GM18858 (cell line): ENCODE data around the gene FAM168A.

Experiments
- ATAC-seq: cut with Tn5 transposase; IDR thresholded peaks from one replicate; pipeline ENCODE4 v1.9.1; 2021; ENCODE audit not compliant: unreplicated experiment

Gene FAM168A

GRCh38 chr11:73521621-73522020, 76.3 kb downstream of the FAM168A start:
- no peak for ATAC-seq

DNA sequence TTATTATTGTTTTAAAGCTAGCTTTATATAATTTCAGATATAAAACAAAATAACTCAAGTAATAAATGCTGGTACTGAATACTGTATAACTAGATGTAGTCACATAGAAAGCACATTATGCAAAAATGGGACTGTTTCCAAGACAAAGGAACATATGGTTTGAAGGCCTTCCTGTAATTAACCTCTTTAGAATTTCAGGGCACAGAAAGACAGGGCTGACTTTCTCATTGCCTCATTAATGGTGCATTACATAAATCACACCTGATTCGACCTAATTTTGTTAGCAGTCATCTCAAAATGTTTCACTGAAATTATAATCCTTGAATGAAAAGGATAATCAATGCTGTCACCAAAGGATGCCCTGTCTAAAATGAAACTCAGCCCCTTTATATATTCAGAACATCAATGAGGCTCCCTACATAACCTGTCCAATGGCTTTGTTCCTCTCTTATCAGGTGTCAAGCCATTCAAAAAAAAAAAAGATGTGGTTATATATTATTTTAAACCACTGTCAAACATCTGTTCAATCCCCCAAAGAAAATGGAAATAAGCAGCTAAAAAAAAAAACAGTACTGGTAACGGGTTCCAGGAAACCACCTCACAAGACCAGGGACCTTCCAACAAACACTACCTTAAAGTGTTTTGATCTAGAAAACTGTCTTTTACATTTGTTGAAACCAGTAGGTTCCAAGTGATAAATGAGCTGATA, 77.4 kb downstream of the FAM168A start:
- ATAC-seq = no peak

DNA sequence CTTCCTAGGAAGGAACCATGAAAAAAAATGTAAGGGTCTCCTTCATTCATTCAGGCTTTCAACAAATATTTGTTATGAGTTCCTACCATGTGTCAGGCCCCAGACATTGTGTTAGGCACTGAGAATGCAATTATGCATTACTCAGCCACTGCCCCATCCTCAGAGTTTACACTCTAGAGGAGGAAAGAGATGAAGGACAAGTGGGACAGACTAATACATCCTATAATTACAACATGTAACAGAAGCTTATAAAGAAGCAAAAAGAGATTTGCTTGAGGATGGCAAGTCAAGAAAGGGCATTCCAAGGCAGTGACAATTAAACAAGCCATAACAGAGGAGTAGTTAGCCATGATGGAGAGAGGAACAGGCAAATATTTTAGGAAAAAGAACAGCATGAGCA, 78.6 kb downstream of the FAM168A start:
- ATAC-seq = no peak

- no peak for ATAC-seq
These were observed 79.7 kb downstream of the FAM168A start for GRCh38 chr11:73518195-73518594.

DNA sequence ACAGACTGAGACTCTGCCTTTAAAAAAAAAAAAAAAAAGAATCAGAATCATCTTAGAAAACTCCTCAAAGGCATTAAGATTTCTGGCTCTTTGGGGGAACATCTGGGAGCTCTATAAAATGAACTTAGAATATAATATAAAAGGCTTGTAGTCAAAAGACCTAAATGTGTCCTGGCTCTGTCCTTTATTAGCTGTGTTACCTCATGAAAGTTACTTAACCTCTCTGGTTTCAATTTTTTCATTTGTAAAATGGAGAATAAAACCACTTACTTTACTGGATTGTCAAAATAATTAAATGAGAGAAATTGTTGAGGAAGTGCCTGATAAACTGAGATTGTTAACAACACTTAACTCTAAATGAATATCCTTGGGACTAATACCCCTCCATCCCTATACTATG, 81.8 kb downstream of the FAM168A start:
- ATAC-seq = no peak

- ATAC-seq = no peak
These were observed 84.2 kb downstream of the FAM168A start for GRCh38 chr11:73513707-73514106.

- no peak for ATAC-seq
These were observed 87.0 kb downstream of the FAM168A start for GRCh38 chr11:73510877-73511276.

GRCh38 chr11:73510106-73510505, 87.8 kb downstream of the FAM168A start:
- no peak for ATAC-seq

DNA sequence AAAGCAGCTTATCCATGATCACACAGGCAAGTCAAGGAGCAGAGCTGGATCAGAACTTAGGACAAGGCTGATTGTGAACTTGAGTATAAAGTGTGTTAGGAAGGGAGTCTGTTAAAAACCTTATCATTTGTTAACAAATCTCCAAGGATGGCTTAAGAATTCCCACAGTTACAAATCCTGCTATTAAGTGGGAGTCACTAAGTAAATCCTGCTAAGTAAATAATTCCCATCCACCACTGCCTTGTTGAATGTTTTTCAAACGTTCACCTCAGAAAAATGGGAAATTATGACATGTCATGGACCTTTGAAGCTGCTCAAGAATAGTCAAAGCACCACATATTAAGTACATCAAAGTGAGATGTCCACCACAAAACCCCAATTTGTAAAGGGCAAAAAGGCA, 88.7 kb downstream of the FAM168A start:
- ATAC-seq = no peak

DNA sequence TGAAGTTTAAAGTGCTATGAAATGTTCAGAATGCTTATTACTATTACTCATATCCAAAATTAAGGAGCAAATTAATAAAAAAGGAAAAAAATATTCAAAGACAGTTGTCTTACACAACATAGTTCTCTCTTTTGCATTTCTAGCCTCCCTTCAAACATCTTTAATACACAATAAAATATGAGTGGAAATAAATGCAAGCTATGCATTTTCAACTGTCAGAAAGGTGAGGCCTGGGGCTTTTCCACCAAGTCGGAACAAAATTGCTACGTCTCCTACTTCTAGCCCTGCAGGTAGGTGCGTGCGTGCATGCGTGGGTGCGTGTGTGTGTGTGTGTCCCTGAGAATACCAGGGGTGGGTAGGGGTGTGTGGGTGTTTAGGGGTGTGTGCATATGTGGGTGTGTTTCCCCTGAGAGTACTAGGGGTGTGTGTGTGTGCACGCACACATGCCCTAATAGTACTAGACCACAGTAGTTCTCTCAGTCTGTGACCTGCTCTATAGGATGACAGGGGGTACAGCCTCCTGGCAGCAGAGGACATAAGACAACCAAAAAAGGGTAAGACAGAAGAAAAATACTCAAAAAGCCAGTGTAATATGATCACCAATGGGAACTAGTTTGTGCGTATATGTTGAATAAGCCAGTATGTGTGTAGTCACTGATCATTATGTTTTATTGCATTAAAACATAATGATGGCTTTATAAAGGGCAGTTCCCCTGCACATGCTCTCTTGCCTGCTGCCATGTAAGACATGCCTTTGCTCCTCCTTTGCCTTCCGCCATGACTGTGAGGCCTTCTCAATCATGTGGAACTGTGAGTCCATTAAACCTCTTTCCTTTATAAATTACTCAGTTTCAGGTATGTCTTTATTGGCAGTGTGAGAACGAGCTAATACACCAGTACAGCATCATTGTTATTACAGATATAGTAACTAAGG, 89.4 kb downstream of the FAM168A start:
- no peak for ATAC-seq

DNA sequence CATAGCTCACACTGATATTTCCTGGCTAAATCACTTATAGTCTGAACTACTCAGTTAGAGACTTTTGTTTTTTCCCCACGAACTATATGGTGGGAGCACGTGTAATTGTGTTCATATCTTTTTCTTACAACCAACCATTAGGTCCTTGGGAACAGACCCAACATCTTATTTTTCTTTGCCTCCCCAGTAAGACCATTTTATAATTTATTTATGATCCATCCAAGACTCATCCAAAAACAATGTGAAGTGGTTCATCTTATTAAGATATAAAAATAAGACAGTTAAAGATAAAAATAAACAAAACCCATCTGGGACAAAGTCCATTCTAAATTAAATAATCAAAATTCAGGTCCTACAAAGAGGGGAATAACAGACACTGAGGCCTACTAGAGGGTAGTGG, 90.8 kb downstream of the FAM168A start:
- no peak for ATAC-seq

- no peak for ATAC-seq
These were observed 91.9 kb downstream of the FAM168A start for GRCh38 chr11:73506038-73506437.

GRCh38 chr11:73498343-73498742, 99.6 kb downstream of the FAM168A start:
- no peak for ATAC-seq

GRCh38 chr11:73496134-73496533, 101.8 kb downstream of the FAM168A start:
- no peak for ATAC-seq

DNA sequence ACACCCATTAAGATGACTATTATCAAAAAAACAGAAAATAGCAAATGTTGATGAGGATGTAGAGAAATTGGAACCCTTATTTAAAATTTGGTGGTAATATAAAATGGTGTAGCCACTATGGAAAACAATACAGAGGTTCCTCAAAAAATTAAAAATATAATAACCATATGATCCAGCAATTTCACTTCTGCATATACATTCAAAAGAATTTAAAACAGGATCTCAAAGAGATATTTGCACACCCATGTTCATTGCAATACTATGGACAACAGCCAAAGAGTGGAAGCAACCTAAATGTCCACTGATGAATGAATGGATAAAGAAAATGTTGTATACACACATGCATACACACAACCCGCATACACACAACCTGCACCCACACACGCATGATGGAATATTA, 102.2 kb downstream of the FAM168A start:
- no peak for ATAC-seq

- no peak for ATAC-seq
These were observed 103.8 kb downstream of the FAM168A start for GRCh38 chr11:73493956-73494598.

- no peak for ATAC-seq
These were observed 116.3 kb downstream of the FAM168A start for GRCh38 chr11:73481626-73482025.

DNA sequence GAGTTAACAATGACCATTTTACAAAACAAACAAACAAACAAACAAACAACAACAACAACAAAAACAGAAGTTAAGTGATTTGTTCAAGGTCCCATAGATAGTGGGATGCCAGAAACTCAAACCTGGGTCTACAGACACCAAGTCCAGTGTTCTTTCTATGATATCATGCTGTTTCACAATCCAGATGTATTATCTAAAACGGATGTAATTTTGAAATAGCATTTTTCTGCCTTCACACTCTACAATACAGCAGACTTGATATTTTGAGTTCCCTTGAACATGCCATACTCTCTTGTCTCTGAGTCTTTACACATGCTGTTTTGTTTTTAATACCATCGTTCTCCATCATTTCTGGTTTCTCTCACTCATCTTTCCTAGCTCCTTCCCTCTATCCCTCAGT, 117.2 kb downstream of the FAM168A start:
- no peak for ATAC-seq

GRCh38 chr11:73478737-73479347, 119.1 kb downstream of the FAM168A start:
- ATAC-seq = no peak

DNA sequence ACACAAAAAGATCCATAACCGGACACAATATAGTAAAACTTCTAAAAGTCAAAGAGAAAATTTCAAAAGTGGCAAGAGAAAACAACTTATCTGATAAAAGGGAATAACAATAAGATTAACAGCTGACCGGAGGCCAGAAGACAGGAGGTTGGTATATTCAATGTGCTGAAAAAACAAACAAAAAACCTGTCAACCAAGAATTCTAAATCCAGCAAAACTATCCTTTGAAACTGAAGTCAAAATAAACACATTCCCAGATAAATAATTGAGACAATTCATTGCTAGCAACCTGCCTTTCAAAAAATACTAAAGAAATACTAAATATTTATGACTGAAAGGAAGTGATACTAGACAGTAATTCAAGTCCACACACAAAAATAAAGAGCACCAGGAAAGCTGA, 120.4 kb downstream of the FAM168A start:
- no peak for ATAC-seq

GRCh38 chr11:73475549-73476095, 122.3 kb downstream of the FAM168A start:
- ATAC-seq = no peak
